GM12872 (cell line): Measurements from ENCODE around the gene DPF3.

Experiments
- TF ChIP-seq, protein P1 (sequence below): IDR thresholded peaks from 3 replicates; pipeline ENCODE4 v1.5.1; 2011; ENCODE audit warnings: low read depth, mild to moderate bottlenecking, low read length, moderate library complexity; ENCODE audit not compliant: insufficient read depth

DPF3 gene

DNA sequence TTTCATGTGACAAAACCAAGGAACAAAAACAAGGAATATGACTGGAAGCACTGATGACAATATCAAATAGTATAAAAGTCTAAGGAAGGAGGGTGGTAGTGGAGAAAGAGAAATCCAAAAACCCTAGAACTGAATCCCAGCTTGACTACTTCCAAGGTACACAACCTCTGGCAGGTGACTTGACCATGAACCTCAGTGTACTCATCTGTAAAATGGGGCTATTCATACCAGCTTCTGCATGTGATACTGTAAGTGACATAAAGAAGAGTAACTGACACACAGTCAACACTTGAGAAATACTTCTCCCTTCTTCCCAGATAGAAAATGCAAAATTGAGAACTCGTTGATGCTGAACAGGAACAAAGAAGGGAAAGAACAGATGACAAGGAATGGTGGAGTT is 10.3 kb upstream of the DPF3 start:
- TF ChIP-seq, protein P1, sequence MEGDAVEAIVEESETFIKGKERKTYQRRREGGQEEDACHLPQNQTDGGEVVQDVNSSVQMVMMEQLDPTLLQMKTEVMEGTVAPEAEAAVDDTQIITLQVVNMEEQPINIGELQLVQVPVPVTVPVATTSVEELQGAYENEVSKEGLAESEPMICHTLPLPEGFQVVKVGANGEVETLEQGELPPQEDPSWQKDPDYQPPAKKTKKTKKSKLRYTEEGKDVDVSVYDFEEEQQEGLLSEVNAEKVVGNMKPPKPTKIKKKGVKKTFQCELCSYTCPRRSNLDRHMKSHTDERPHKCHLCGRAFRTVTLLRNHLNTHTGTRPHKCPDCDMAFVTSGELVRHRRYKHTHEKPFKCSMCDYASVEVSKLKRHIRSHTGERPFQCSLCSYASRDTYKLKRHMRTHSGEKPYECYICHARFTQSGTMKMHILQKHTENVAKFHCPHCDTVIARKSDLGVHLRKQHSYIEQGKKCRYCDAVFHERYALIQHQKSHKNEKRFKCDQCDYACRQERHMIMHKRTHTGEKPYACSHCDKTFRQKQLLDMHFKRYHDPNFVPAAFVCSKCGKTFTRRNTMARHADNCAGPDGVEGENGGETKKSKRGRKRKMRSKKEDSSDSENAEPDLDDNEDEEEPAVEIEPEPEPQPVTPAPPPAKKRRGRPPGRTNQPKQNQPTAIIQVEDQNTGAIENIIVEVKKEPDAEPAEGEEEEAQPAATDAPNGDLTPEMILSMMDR = no peak

DNA sequence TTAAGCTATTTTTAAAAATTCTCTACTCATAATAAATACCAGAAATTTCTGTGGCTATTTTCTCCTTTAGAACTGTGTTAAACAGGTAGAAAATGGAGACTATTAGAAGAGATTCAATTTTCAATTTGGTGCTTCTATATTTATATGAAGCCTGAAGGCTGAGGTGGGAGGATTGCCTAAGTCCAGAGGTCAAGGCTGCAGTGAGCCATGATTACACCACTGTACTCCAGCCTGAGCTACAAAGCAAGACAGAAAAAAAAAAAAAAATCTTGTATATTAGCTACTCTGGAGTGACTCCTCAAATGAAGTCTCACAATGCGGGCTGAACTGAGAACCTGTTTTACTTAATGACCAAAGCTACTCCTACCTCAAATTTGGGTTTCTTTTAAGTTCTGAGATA is 9.8 kb upstream of the DPF3 start:
- TF ChIP-seq, protein P1 = no peak

DNA sequence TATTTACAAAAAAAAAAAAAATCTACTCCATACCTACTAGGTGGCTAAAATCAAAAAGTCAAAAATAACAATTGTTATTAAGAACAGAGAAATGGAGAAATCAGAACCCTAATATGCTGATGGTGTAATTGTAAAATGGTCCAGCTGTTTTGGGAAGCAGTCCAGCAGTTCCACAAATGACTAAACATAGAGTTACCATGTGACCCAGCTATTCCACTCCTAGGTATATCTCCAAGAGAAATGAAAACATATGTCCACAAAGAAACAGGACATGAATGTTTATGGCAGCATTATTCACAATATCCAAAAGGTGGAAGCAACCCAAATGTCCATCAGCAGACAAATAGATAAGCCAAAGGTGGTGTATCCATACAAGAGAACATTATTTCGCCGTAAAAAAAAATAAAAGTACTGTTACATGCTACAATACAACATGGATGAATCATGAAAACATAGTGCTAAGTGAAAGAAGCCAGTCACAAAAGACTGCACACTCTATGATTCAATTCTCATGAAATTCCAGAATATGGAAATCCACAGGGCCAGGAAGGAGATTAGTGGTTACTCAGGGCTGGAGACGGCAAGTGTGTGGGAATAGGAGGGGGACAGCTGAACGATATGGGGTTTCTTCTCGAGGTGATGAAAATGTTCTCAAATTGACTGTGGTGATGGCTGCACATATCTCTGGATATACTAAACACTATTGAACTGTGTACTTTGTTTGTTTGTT is 9.1 kb upstream of the DPF3 start:
- TF ChIP-seq, protein P1 = no peak

DNA sequence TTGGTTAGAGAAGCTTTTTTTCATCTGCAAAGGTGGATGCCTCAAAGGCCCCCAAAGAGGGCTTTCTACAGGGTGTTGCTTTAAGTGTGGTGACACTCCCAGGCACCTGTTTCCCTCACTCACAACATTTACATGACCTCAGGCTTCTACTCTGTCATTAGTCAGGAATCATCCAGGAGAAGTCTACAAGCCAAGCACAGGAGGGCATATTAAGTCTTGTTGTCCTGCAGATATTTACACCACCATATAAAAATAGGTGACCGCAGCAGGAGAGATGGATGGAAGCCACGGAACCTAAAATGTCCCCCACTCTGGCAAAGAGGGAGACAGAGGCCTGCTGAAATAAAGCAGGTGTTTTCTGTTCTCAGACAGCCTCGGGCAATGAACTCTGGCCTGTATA is 7.5 kb upstream of the DPF3 start:
- TF ChIP-seq, protein P1 = no peak

DNA sequence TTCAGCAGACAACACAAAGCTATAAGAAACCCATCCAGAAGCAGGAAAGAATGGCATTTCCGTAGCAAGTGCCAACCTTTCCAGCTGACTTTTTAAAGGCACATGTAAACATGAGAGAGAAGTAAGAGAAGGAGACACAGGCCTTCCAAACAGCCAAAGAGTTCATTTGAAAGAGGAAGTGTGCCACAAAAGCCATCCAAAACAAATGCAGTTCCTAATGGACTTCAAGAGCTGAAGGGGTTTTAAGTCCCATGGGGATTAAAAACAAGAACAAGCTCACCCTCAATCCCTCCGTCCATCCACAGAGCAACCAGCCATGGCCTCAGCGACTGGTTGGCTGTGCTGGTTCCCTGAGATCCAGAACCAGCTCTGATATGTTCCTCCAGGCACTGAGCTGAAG is 4.5 kb upstream of the DPF3 start:
- TF ChIP-seq, protein P1 = no peak

DNA sequence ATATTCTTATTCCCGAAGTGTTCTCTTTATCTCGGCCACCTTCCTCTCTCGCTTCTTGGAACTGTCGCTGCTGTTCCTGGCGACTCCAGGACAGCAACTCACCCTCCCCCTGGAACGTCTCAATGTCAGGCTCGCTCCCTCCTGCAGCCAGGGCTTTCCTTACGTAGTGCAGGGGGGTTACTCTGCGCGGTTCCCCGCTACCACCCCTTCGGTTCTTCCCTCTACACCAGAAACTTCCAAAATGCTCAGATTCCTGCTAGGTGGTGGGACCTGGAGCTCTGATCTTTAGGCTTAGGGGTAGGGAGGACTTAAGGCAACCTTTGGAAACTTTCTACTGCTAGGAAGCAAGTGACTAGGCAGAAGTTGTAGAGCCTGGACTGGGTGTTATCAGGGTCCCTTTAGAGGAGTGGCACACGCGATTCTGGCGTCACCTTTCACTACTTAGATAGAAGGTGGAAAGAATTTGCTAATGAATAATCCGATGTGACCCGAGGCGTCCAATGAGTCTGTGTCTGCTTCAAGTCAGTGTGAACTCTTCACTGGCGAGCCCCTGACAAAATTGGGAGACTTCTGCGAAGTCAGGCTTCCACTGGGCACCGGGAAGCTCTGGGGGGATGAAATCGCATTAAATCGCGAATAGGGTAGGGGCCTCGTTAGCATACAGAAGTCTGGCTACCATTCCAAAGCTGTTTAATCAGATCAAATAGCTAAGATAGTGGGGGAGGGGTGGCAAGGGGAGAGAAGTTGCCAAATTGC is 900 bp upstream of the DPF3 start:
- TF ChIP-seq, protein P1 = no peak

DNA sequence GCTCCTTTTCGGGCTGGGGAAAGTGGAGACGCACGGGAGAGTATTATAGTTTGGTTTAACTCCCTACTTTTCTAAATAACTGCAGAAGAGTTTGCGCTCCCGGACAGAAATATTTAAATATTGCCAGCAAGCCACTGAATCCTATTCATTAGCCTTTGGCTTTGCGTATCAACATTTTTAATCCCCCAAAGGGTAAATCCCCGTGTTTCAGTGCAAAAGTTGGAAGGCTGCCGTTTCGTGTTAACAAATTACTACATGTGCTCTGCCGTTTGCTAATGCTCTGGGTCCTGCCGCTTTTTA is 372 bp upstream of the DPF3 start:
- TF ChIP-seq, protein P1 = no peak
